Measurements from ENCODE around the gene BEGAIN. TPM values are rescaled to one million over a fixed set of nuclear protein-coding genes. Genes with fewer than 3 reads are reported as not detected.

Gene BEGAIN
- total RNA-seq, 4 donors from 2014 or later: 0.22 to 1.3 (median 0.50) TPM; not detected in 1

DNA sequence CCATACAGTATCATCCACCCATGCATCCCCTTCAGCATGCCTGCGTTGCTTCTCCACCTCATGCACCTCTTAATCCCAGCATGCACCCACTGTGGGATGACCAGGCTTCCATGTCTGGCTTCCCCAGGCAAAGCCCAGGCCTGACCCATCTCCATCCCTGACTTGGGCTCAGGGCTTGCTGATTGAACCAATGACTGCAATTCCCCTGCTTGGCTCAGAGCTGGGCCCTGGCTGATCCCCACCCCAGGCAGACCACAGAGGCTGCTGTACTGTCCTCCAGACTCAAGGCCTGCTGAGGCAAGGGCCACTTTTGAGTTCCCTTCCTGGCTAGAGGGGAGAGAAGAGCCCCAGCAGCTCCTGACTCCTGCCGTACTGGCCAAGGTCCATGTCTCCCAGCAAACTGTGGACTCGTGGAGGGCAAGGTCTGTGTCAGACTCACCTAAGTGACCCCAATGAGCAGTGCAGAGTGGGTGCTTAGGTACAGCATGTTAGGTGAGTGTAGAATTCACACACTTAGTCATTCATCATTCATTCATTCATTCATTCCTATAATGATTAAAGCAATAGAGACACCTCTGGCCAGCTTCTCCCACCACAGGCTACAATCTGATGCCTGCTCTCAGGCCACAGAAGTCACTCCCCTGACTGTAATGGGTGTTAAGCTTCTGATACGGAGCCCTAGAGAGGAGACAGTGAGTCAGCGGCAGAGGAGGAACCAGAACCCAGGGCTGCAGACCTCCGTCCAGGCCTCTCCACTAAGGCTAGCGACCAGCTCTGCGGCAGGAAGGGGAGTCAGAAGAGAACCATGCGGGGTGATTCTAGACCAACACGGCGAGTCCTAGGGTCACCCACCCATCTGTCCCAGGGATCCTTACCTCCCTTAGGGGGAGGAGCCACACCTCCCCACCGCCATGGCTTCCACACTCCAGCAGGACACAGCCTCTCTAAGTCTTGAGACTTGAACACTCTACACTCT is 2.9 kb downstream of the BEGAIN start:
- TF ChIP-seq CTCF (IDR thresholded peaks at IDR 0.05): no peak
- TF ChIP-seq POLR2A (IDR thresholded peaks at IDR 0.05): no peak
- Histone ChIP-seq H3K9me3 (no peaks in the 10 kb centered on the region), H3K4me3 (replicated peaks in 1 of 3) (no peak overlapping the region), H3K36me3 (no peaks in the 10 kb centered on the region), H3K4me1 (peaks cover 0 to 7% of the 10 kb centered on the region in 2 donors), H3K27me3 (no peaks in the 10 kb centered on the region), H3K27ac (no peak overlapping the region)
- no peak for DNase-seq
- intact Hi-C loops (cut with DNase I): no loop called here
- 88 to 93% methylated on average over 9 of the region's 12 CpGs for WGBS, 2 donors

GRCh38 chr14:100583245-100583644 is 4.0 kb downstream of the BEGAIN start:
- TF ChIP-seq POLR2A (IDR thresholded peaks at IDR 0.05) (no peak), CTCF (IDR thresholded peaks at IDR 0.05) (no peak)
- no peaks in the 10 kb centered on the region for H3K27me3 ChIP-seq
- no peaks in the 10 kb centered on the region for H3K36me3 ChIP-seq
- intact Hi-C loops (cut with DNase I): no loop called here
- H3K4me3 ChIP-seq (replicated peaks in 1 of 3): no peak overlapping the region
- no peaks in the 10 kb centered on the region for H3K9me3 ChIP-seq
- peaks cover 0 to 7% of the 10 kb centered on the region in 2 donors for H3K4me1 ChIP-seq
- no peak overlapping the region for H3K27ac ChIP-seq
- DNase-seq: no peak
- WGBS, 2 donors: 87 to 96% methylated on average over 2 of the region's 2 CpGs

DNA sequence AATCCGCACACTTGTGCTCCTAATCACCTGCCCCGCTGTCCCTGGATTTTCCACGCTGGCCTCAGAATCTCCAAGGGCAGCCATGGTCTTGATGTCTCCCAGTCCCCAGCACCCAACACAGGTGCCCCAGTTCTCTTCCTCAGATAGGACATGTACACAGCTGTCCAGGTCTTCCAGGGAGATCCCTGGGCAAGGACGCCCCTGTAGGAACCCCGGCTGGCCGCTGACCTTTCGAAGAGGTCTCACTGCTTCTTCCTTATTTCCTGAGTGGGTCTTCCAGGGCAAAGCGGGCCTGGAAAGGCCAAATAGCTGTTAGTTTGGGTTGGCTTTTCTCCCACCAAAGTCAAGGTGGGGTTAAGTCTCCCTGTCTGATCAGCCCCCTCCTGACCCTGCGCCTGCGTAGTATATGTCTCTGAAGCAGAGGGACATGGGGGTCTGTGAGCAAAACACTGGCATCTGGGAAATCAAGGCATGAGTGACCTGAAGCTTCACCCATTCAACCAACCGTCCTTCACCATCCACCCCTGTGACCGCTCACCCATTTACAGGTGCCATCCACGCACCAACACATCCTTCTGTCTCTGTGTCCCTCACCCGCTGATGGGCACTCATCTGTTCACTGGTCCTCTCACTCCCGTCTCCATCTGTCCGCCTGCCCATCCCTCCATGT is 4.6 kb downstream of the BEGAIN start:
- TF ChIP-seq POLR2A (IDR thresholded peaks at IDR 0.05): no peak
- TF ChIP-seq CTCF (IDR thresholded peaks at IDR 0.05): no peak
- no peak for DNase-seq
- Histone ChIP-seq H3K27ac (no peak overlapping the region), H3K4me1 (peaks cover 0 to 7% of the 10 kb centered on the region in 2 donors), H3K9me3 (no peaks in the 10 kb centered on the region), H3K27me3 (no peaks in the 10 kb centered on the region), H3K4me3 (replicated peaks in 1 of 3) (no peak overlapping the region), H3K36me3 (no peaks in the 10 kb centered on the region)
- WGBS, 2 donors: 92 to 93% methylated on average over 15 to 16 of the region's 16 CpGs
- intact Hi-C loops (cut with DNase I): no loop called here

- Histone ChIP-seq H3K27me3 (no peaks in the 10 kb centered on the region), H3K36me3 (no peaks in the 10 kb centered on the region), H3K27ac (no peak overlapping the region), H3K4me1 (peaks cover 0 to 3% of the 10 kb centered on the region in 2 donors), H3K9me3 (no peaks in the 10 kb centered on the region), H3K4me3 (replicated peaks in 1 of 3) (no peak overlapping the region)
- DNase-seq: no peak
- TF ChIP-seq CTCF (IDR thresholded peaks at IDR 0.05) (no peak), POLR2A (IDR thresholded peaks at IDR 0.05) (no peak)
- intact Hi-C loops (cut with DNase I): no loop called here
- WGBS, 2 donors: 80 to 82% methylated on average over 23 to 28 of the region's 28 CpGs
Measured at GRCh38 chr14:100581228-100582145, 5.7 kb downstream of the BEGAIN start.

All from thyroid gland (tissue), 4 donors.